Keratinocyte (primary cell): Measurements from ENCODE around the gene PRR20G. TPM values are rescaled to one million over a fixed set of nuclear protein-coding genes. Genes with fewer than 3 reads are reported as not detected.

Experiments used
- DNase-seq: peaks from one replicate; pipeline ENCODE4 v3.0.0-alpha.2; 2011; ENCODE audit warnings: low read depth, missing footprints, low spot score
- FAIRE-seq: peaks from 2 replicates; lab custom pipeline; 2011; peaks lifted over from hg19 to GRCh38; lab: Jason Lieb, UNC
- H2AFZ ChIP-seq: 2 replicates; pipeline ENCODE4 v1.6.0; 2012; ENCODE audit warnings: low read length, control low read depth, inconsistent platforms; ENCODE audit not compliant: control insufficient read depth
- H3K27ac ChIP-seq: 2 replicates; pipeline ENCODE4 v1.5.1; 2011; ENCODE audit warnings: low read length; ENCODE audit not compliant: control insufficient read depth, insufficient read depth
- H3K27me3 ChIP-seq: 3 replicates; pipeline ENCODE4 v1.6.0; 2011; ENCODE audit warnings: low read length; ENCODE audit not compliant: control insufficient read depth, insufficient read depth; ENCODE audit errors: extremely low read depth
- H3K36me3 ChIP-seq, 2 experiments: 2 replicates in 1 of 2; 3 replicates in 1 of 2; pipeline ENCODE4 v1.5.1; 2011; ENCODE audit warnings: low read length in 2 of 2, mild to moderate bottlenecking in 1 of 2; ENCODE audit not compliant: control insufficient read depth in 2 of 2, insufficient read depth in 2 of 2; ENCODE audit errors: extremely low read depth in 1 of 2
- H3K4me1 ChIP-seq: 3 replicates; pipeline ENCODE4 v1.5.1; 2011; ENCODE audit warnings: low read length; ENCODE audit not compliant: control insufficient read depth, insufficient read depth; ENCODE audit errors: extremely low read depth
- H3K4me2 ChIP-seq: 3 replicates; pipeline ENCODE4 v1.6.0; 2011; ENCODE audit warnings: low read depth, low read length; ENCODE audit not compliant: control insufficient read depth, insufficient read depth; ENCODE audit errors: extremely low read depth
- H3K4me3 ChIP-seq, 3 experiments: fragments of 200-600 bp in 1 of 3; sonication (generic) in 1 of 3; 2 replicates in 2 of 3; 3 replicates in 1 of 3; pipeline ENCODE4 v1.5.1; 2011 to 2016; ENCODE audit warnings: low read length in 3 of 3, mild to moderate bottlenecking in 3 of 3, control low read depth in 2 of 3, inconsistent platforms in 1 of 3, low read depth in 1 of 3, mixed read lengths in 1 of 3, mixed run types in 1 of 3, moderate library complexity in 1 of 3; ENCODE audit not compliant: control insufficient read depth in 2 of 3, insufficient read depth in 2 of 3; ENCODE audit errors: extremely low read depth in 1 of 3
- H3K79me2 ChIP-seq: 2 replicates; pipeline ENCODE4 v1.6.0; 2012; ENCODE audit warnings: low read length; ENCODE audit not compliant: control insufficient read depth, insufficient read depth
- H3K9ac ChIP-seq: 3 replicates; pipeline ENCODE4 v1.6.0; 2011; ENCODE audit warnings: low read length; ENCODE audit not compliant: control insufficient read depth, insufficient read depth; ENCODE audit errors: extremely low read depth
- H3K9me1 ChIP-seq: 3 replicates; pipeline ENCODE4 v1.6.0; 2011; ENCODE audit warnings: low read length; ENCODE audit not compliant: control insufficient read depth, insufficient read depth; ENCODE audit errors: extremely low read depth
- H3K9me3 ChIP-seq: 2 replicates; pipeline ENCODE4 v1.5.1; 2012; ENCODE audit warnings: low read depth, low read length; ENCODE audit not compliant: control insufficient read depth
- H4K20me1 ChIP-seq: 3 replicates; pipeline ENCODE4 v1.6.0; 2011; ENCODE audit warnings: low read length; ENCODE audit not compliant: control insufficient read depth, insufficient read depth; ENCODE audit errors: extremely low read depth
- CTCF ChIP-seq, 3 experiments: IDR thresholded peaks in 1 of 3; conservative IDR thresholded peaks in 1 of 3; optimal IDR thresholded peaks in 1 of 3; 2 replicates in 2 of 3; 3 replicates in 1 of 3; pipeline versions ENCODE3 to v1.5.1; 2011; ENCODE audit warnings: low read length in 3 of 3, mild to moderate bottlenecking in 3 of 3, moderate library complexity in 2 of 3, control low read depth in 1 of 3, inconsistent platforms in 1 of 3; ENCODE audit not compliant: insufficient read depth in 2 of 3; ENCODE audit errors: extremely low read depth in 1 of 3
- EZH2 ChIP-seq: IDR thresholded peaks from one replicate; pipeline ENCODE4 v1.6.1; 2012; ENCODE audit warnings: inconsistent platforms, mild to moderate bottlenecking, low read length, moderate library complexity
- dilution Hi-C: fragments of 300-500 bp; cut with MboI; formaldehyde crosslinking; loops from one replicate; pipeline ENCODE4 v1.7.0; 2020; ENCODE audit warnings: low sequenced_read_pairs; ENCODE audit not compliant: extremely low pct_ligation_motif_present
- polyA plus RNA-seq, 5 experiments: library from polyadenylated mRNA; depleted of rRNA in 3 of 5; stranded (reverse) in 3 of 5; stranded (forward) in 1 of 5; unstranded in 1 of 5; fragments of >200 nt; gene quantifications; 1 replicate in 1 of 5; 2 replicates in 3 of 5; 3 replicates in 1 of 5; pipeline versions ENCODE4 v1.2.1 to v1.2.3, GENCODE V29; 2011 to 2012; ENCODE audit warnings: missing spikeins in 2 of 5, low read depth in 1 of 5, low replicate concordance in 1 of 5

PRR20G gene
- polyA plus RNA-seq, 1 donor (not counting 4 experiments of a cell fraction or from before 2014, with no cell fraction given), result not detected

- no peak overlapping the region for H3K9ac ChIP-seq
- H3K27ac ChIP-seq, result no peak overlapping the region
- no peaks in the 10 kb centered on the region for H3K27me3 ChIP-seq
- no peak overlapping the region for H3K4me2 ChIP-seq
- no peak overlapping the region for H2AFZ ChIP-seq
- H3K9me1 ChIP-seq, result no peaks in the 10 kb centered on the region
- DNase-seq (no peak), FAIRE-seq (no peak)
- no peaks in the 10 kb centered on the region for H3K79me2 ChIP-seq
- dilution Hi-C loops, result no loop called here
- no peaks in the 10 kb centered on the region for H4K20me1 ChIP-seq
- H3K36me3 ChIP-seq, result no peaks in the 10 kb centered on the region
- H3K4me3 ChIP-seq, result no peak overlapping the region
- TF ChIP-seq EZH2 (no peak), CTCF (optimal IDR thresholded peaks at IDR 0.05 in 1 of 3, IDR thresholded peaks at IDR 0.05 in 1 of 3, conservative IDR thresholded peaks at IDR 0.05 in 1 of 3; ENCODE audit: extremely low read depth in 1 of 3, insufficient read depth in 2 of 3, low read length in 3 of 3) (no peak)
- H3K4me1 ChIP-seq, result peaks cover 9% of the 10 kb centered on the region
- H3K9me3 ChIP-seq, result no peaks in the 10 kb centered on the region
Observed at GRCh38 chr3:127305499-127306060, 17.7 kb upstream of the PRR20G start.

GRCh38 chr3:127304121-127304744 is 16.4 kb upstream of the PRR20G start:
- DNase-seq (peak; percentile 90), FAIRE-seq (peak; percentile 67)
- Histone ChIP-seq H2AFZ (peak overlapping the region; percentile 84), H3K9me3 (no peaks in the 10 kb centered on the region), H3K4me1 (peaks cover 9% of the 10 kb centered on the region), H3K27ac (peak overlapping the region; percentile 10), H3K79me2 (no peaks in the 10 kb centered on the region), H3K9me1 (no peaks in the 10 kb centered on the region), H3K9ac (no peak overlapping the region), H4K20me1 (no peaks in the 10 kb centered on the region), H3K4me2 (peak overlapping the region; percentile 51), H3K4me3 (no peak overlapping the region), H3K27me3 (no peaks in the 10 kb centered on the region), H3K36me3 (no peaks in the 10 kb centered on the region)
- TF ChIP-seq EZH2 (no peak), CTCF (optimal IDR thresholded peaks at IDR 0.05 in 1 of 3, IDR thresholded peaks at IDR 0.05 in 1 of 3, conservative IDR thresholded peaks at IDR 0.05 in 1 of 3; ENCODE audit: extremely low read depth in 1 of 3, insufficient read depth in 2 of 3, low read length in 3 of 3) (peak in 2 of 3 experiments; percentile 53 to 57)
- dilution Hi-C loops, result no loop called here
